ENCODE results near the gene KCNK2. TPM values are rescaled to one million over a fixed set of nuclear protein-coding genes. Genes with fewer than 3 reads are reported as not detected.

KCNK2 gene
- total and polyA plus RNA-seq, 10 donors = 0.13 to 0.17 TPM; not detected in 8

- intact Hi-C loops (cut with DNase I; ENCODE audit: low total_unique reads) = no loop called here
- no peaks in the 10 kb centered on the region for H3K4me1 ChIP-seq
- DNase-seq = no peak
- no peak overlapping the region for H3K27ac ChIP-seq
- no peaks in the 10 kb centered on the region for H3K27me3 ChIP-seq (replicated peaks in 1 of 7)
- TF ChIP-seq, protein P1, sequence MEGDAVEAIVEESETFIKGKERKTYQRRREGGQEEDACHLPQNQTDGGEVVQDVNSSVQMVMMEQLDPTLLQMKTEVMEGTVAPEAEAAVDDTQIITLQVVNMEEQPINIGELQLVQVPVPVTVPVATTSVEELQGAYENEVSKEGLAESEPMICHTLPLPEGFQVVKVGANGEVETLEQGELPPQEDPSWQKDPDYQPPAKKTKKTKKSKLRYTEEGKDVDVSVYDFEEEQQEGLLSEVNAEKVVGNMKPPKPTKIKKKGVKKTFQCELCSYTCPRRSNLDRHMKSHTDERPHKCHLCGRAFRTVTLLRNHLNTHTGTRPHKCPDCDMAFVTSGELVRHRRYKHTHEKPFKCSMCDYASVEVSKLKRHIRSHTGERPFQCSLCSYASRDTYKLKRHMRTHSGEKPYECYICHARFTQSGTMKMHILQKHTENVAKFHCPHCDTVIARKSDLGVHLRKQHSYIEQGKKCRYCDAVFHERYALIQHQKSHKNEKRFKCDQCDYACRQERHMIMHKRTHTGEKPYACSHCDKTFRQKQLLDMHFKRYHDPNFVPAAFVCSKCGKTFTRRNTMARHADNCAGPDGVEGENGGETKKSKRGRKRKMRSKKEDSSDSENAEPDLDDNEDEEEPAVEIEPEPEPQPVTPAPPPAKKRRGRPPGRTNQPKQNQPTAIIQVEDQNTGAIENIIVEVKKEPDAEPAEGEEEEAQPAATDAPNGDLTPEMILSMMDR (IDR thresholded peaks at IDR 0.05 in 8 of 11, conservative IDR thresholded peaks at IDR 0.05 in 3 of 11) = no peak
- TF ChIP-seq POLR2A (IDR thresholded peaks at IDR 0.05) (no peak), POLR2AphosphoS5 (IDR thresholded peaks at IDR 0.05) (no peak)
- no peaks in the 10 kb centered on the region for H3K36me3 ChIP-seq
- WGBS, 5 donors = 81 to 96% (median 86%) methylated on average over 1 of the region's 1 CpG
- peaks cover 0 to 7% (median 2%) of the 10 kb centered on the region in 8 donors for H3K9me3 ChIP-seq
- no peak overlapping the region for H3K4me3 ChIP-seq
These were observed 39.1 kb upstream of the KCNK2 start for GRCh38 chr1:215043401-215043800.

- H3K4me3 ChIP-seq = no peak overlapping the region
- no peak overlapping the region for H3K27ac ChIP-seq
- TF ChIP-seq, protein P1 (IDR thresholded peaks at IDR 0.05 in 8 of 11, conservative IDR thresholded peaks at IDR 0.05 in 3 of 11) = no peak
- TF ChIP-seq POLR2AphosphoS5 (IDR thresholded peaks at IDR 0.05) (no peak), POLR2A (IDR thresholded peaks at IDR 0.05) (no peak)
- intact Hi-C loops (cut with DNase I; ENCODE audit: low total_unique reads) = no loop called here
- H3K9me3 ChIP-seq = peaks cover 0 to 7% (median 2%) of the 10 kb centered on the region in 8 donors
- H3K4me1 ChIP-seq = no peaks in the 10 kb centered on the region
- H3K36me3 ChIP-seq = no peaks in the 10 kb centered on the region
- WGBS, 5 donors = 84 to 93% (median 86%) methylated on average over 3 of the region's 3 CpGs
- no peaks in the 10 kb centered on the region for H3K27me3 ChIP-seq (replicated peaks in 1 of 7)
- DNase-seq = no peak
These were observed 38.4 kb upstream of the KCNK2 start for GRCh38 chr1:215044151-215044550.

DNA sequence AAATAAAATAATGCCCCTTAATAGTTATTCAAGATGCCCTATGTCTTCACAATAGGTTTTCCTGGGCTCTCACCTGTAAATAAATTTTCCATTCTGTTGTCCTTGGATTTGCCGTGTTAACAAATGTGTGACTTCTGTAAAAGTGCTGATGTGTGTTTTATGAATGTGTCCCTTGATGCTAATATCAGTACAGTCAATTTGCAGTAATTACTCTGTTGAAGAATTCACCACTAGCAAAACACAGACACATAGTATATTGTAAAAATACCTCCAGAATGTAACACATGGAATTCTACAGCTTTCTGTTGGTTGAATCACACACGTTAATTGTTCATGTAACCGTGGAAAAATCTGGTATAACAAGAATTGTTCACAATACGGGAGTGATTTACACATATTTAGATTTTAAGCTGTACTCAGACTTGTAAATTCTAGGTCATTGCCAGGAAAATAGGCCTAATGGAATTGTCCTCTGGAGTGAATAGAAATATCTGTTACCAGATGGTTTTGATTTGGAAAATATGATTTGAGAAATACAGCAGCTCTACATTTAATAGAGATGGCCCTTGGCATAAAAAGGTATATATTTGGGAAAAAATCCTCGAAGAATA lies 36.7 kb upstream of the KCNK2 start:
- TF ChIP-seq, protein P1 (IDR thresholded peaks at IDR 0.05 in 8 of 11, conservative IDR thresholded peaks at IDR 0.05 in 3 of 11) = no peak
- no peak for TF ChIP-seq POLR2AphosphoS5 (IDR thresholded peaks at IDR 0.05)
- Histone ChIP-seq H3K27me3 (replicated peaks in 1 of 7) (no peaks in the 10 kb centered on the region), H3K4me3 (no peak overlapping the region), H3K9me3 (peaks cover 0 to 7% (median 2%) of the 10 kb centered on the region in 8 donors), H3K36me3 (no peaks in the 10 kb centered on the region), H3K4me1 (no peaks in the 10 kb centered on the region), H3K27ac (no peak overlapping the region)
- intact Hi-C loops (cut with DNase I; ENCODE audit: low total_unique reads) = no loop called here
- WGBS, 5 donors = 78 to 85% (median 79%) methylated on average over 5 of the region's 5 CpGs
- no peak for DNase-seq

DNA sequence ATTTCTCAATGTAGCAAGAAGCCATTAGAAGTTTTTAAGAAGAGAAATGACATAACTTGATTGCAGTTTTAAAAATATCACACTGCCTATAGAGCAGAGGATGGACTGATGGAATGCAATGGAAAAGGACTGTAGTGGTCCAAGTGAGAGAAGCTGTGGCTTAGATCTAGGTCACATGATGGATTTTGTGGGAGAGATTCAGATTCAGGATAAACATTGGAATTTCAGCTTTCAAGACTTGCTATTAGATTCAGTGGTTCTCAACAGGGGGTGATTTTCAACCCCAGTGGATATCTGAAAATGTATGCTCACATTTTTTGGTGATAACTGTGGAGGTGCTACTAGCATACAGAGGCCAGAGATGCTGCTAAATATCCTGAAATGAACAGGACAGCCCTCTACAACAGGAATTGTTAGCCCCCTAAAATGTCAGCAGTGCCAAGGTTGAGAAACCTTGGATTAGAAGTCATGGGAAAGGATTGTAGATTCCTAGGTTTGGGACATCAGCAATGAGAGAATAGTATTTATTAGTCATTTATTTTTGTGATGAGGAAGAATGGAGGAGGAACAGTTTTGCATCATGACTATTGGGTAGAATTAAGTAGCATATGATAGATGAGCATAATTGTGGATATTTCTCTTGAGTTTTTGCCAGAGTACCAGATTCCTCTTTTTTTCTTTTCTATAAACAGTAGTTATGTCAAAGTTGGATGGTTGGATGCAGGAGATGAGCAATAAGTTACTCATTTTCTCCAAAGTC lies 30.1 kb upstream of the KCNK2 start:
- H3K27ac ChIP-seq = no peak overlapping the region
- intact Hi-C loops (cut with DNase I; ENCODE audit: low total_unique reads) = no loop called here
- no peaks in the 10 kb centered on the region for H3K9me3 ChIP-seq
- no peaks in the 10 kb centered on the region for H3K36me3 ChIP-seq
- H3K27me3 ChIP-seq (replicated peaks in 1 of 7) = no peaks in the 10 kb centered on the region
- no peaks in the 10 kb centered on the region for H3K4me1 ChIP-seq
- no peak for DNase-seq
- no peak overlapping the region for H3K4me3 ChIP-seq
- no peak for TF ChIP-seq POLR2AphosphoS5 (IDR thresholded peaks at IDR 0.05)
